Liver (tissue), 3 donors: Measurements from ENCODE around the gene PLB1.

Experiments
- ATF3 ChIP-seq: IDR thresholded peaks from 2 replicates; pipeline ENCODE4 v1.6.1; 2016; ENCODE audit warnings: antibody characterized with exemption
- CTCF ChIP-seq: fragments of 150-350 bp; IDR thresholded peaks from 2 replicates; pipeline ENCODE4 v1.5.1; 2017; ENCODE audit warnings: improper control_type of control experiment, low read depth, low read length; ENCODE audit not compliant: missing input control
- RAD21 ChIP-seq, 2 donors: IDR thresholded peaks; 2 replicates each; pipeline ENCODE4 v1.6.1; 2016; ENCODE audit warnings: antibody characterized with exemption in 2 of 2, mild to moderate bottlenecking in 2 of 2
- YY1 ChIP-seq: IDR thresholded peaks from 2 replicates; pipeline ENCODE4 v1.6.1; 2016; ENCODE audit warnings: antibody characterized with exemption, mild to moderate bottlenecking
- donor health status: healthy.
- donor health status: healthy.

- TF ChIP-seq RAD21 (IDR thresholded peaks at IDR 0.05) (no peak), ATF3 (no peak), CTCF (no peak), YY1 (no peak)
Observed at GRCh38 chr2:28589746-28590463, 94.0 kb downstream of the PLB1 start.
